H7 (cell line): Measurements from ENCODE around the gene PLIN4. TPM values are rescaled to one million over a fixed set of nuclear protein-coding genes. Genes with fewer than 3 reads are reported as not detected.
"Not testable (repeated sequence)": the region's sequence is repeated elsewhere in the genome, so short reads cannot be mapped to it uniquely, and the experiment has no call there.

Experiments
- DNase-seq: peaks from one replicate; pipeline ENCODE4 v3.0.0; 2012
- H3K27me3 ChIP-seq: 2 replicates; pipeline ENCODE4 v1.6.0; 2011; ENCODE audit warnings: mild to moderate bottlenecking, low read length; ENCODE audit not compliant: control insufficient read depth, insufficient read depth
- H3K36me3 ChIP-seq: replicated peaks from 2 replicates; pipeline ENCODE4 v1.5.1; 2011; ENCODE audit warnings: low read length; ENCODE audit not compliant: control insufficient read depth, insufficient read depth
- H3K4me3 ChIP-seq: 2 replicates; pipeline ENCODE4 v1.5.1; 2011; ENCODE audit warnings: low read depth, mild to moderate bottlenecking, control low read depth, low read length, moderate library complexity; ENCODE audit not compliant: insufficient read depth
- total RNA-seq: library from RNA; depleted of rRNA; stranded (reverse); fragments of >200 nt; shearing (Covaris generic); gene quantifications from 2 replicates; pipeline ENCODE4 v1.2.3, GENCODE V29; 2014

Gene PLIN4
- total RNA-seq, 1 experiment from 2014 or later = 0.10 TPM

DNA sequence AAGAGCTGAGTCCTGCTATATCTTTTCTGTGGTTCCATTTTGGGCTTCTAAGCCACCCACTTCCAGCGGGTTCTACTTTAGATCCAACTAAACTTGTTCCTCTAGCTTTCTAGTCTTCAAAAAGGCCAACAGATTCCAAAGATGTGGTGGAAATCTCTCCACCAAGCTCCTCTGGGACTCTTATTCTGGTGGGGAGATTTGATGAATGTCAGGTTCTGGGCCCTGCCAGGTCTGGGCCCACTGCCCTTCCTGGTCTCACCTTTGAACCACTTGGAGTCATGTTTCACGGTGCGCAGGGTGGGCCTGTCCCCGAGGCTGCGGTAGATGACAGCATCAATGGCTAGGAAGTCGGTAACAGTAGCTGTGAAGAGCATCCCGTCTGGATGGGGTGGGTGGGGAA lies 36.4 kb upstream of the PLIN4 start:
- DNase-seq = no peak
- Histone ChIP-seq H3K4me3 (no peak overlapping the region), H3K36me3 (peaks cover 27% of the 10 kb centered on the region), H3K27me3 (no peaks in the 10 kb centered on the region)

DNA sequence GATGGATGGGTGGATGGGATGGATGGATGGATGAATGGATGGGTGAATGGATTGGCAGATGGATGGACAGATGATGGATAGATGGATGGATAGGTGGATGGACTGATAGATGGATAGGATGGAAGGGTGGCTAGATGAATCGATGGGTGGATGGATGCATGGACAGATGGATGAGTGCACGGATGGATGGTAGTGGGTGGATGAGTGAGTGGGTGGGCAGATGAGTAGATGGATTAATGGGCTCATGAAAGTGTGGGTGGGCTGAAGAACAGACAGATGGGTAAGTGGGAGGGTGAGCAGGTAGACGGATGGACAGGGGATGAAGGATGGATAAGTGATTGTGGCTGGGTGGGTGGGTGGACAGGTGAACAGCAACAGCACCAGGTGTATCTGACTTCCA lies 35.5 kb upstream of the PLIN4 start:
- Histone ChIP-seq H3K36me3 (peaks cover 29% of the 10 kb centered on the region), H3K4me3 (no peak overlapping the region), H3K27me3 (no peaks in the 10 kb centered on the region)
- no peak for DNase-seq

DNA sequence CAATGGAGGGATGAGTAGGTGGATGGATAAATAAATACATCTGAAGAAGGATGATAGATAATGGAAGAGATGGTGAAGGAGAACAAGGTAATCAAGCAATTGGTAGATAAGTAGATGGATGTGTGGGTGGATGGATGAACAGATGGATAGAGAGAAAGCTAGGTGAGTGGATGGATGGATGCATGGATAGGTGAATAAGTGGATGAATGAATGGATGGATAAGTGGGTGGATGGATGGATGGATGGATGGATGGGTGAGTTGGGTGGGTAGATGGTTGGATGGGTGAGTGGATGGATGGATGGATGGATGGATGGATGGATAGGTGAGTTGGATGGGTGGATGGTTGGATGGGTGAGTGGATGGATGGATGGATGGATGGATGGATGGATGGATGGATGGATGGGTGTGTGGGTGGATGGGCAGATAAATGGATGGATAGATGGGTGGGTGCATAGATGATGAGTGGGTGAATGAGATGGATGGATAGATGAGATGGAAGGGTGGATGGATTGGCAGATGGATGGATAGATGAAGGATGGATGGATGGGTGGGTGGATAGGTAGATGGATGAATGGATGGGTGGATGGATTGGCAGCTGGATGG lies 34.9 kb upstream of the PLIN4 start:
- Histone ChIP-seq H3K4me3 (no peak overlapping the region), H3K36me3 (peaks cover 31% of the 10 kb centered on the region), H3K27me3 (no peaks in the 10 kb centered on the region)
- DNase-seq = no peak

DNA sequence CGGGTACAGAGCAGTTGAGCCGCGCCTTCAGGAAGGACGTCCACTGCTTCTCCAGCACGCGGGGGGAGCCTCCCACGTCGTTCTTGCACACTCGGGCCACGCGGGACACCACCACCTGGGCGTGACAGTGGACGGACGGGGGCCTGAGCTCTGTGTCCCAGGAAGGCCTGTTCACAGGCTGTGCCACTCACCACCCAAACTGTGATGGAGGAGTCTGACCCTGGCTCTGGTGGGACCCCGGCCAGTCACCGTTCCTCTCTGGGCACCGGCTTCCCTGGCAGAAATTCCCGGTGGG lies 34.2 kb upstream of the PLIN4 start:
- Histone ChIP-seq H3K27me3 (no peaks in the 10 kb centered on the region), H3K4me3 (no peak overlapping the region), H3K36me3 (peaks cover 31% of the 10 kb centered on the region)
- no peak for DNase-seq

DNA sequence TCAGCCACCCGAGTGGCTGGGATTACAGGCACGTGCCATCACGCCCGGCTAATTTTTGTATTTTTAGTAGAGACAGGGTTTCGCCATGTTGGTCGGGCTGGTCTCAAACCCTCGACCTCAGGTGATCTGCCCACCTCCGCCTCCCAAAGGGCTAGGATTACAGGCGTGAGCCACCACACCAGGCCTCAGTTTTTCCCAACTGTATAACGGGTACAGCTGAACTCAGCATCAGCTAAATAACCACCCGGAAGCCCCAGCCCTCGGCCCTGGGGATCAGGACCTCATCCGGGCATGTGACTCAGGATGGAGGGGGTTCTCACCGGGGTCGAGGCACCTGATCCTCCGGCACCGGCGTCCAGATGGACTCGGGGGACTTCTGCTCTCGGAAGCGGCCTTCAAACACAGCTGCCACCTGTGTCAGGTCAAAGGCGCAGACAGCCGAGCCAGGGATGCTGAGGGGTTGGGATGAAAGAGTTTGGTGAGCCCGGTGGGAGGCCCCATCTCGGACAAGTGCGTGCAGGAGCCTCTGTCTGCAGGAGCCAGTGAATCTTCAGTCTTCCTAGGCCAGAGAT lies 32.3 kb upstream of the PLIN4 start:
- no peak for DNase-seq

DNA sequence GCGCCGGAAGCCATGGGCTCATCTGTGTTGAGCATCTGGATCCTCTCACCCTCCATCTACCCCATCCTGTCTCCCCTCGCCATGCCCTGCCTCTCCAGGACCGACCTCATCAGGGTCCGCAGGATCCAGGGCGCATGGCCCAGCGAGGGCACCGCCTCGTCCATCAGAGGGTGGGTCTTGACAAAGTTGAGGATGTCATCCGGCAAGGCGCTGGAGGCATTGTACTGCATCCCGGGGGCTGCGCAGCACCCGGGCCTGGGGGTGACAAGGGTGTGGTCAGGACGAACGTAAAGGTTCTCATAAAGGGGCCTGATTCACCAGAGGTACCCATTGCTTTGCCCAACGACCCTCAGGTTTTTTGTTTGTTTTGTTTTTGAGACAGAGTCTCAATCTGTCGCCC lies 31.7 kb upstream of the PLIN4 start:
- no peaks in the 10 kb centered on the region for H3K27me3 ChIP-seq
- no peak for DNase-seq

More for the DNA sequence above, 32.3 kb upstream of the PLIN4 start:
- Histone ChIP-seq H3K4me3 (no peak overlapping the region), H3K27me3 (no peaks in the 10 kb centered on the region), H3K36me3 (peaks cover 30% of the 10 kb centered on the region)

DNA sequence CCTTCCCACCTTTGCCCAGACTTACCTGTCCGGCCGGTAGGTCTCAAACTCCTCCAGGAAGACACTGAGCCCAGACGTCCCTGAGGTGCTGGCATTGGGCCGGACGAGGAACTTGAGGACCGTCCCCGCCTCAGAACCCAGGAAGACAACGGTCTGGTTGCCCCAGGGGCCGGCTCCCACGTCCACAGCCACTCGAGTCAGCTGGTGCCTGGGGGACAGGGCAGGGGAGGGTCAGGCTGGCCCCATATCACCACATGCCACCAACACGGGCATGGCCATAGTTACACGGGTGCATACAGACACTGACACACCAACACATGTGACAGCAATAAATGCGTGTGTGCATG lies 29.9 kb upstream of the PLIN4 start:
- Histone ChIP-seq H3K36me3 (peaks cover 15% of the 10 kb centered on the region), H3K4me3 (no peak overlapping the region), H3K27me3 (no peaks in the 10 kb centered on the region)
- no peak for DNase-seq

More for the DNA sequence above, 31.7 kb upstream of the PLIN4 start:
- Histone ChIP-seq H3K36me3 (peaks cover 25% of the 10 kb centered on the region), H3K4me3 (no peak overlapping the region)

DNA sequence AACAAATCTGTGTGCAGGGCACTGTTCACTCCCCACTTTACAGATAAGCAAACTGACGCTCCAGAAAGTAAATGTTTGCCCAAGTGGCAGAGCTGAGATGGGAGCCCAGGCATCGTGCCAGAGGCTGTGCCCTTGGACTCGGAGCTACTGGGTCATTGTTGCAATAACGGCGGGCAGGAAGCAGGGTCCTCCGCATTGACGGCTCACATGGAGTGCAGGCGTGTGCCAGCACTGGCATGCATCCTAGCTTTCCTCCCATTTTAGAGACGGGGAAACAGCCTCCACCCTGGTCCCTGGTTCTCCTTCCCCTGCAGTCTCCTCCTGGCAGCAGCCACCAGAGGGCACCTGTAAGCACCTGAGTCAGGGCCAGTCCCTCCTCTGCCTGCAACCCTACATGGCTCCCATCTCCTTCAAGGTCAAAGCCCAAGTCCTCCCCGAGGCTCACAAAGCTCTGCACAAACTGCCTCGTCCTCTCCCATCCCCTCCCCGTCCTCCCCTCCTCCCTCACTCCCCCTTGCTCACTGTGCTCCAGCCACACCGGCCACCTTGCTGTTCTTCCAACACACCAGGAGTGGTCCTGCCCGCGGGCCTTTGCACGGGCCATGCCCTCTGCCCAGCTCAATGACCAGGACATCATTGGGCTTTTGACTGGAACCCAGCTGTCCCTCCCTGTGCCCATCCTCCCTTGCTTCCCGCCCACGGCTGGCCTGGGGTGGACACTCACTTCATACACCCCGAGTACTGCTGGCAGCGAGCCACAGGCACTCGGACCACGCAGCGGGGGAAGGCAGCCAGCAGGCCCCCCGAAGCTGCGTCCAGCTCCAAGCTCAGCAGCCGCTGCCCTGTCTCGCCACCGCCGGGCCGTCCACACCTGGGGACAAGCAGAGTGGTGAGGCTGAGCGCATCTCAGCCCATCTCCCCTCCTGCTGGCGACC lies 29.3 kb upstream of the PLIN4 start:
- H3K27me3 ChIP-seq = no peaks in the 10 kb centered on the region
- no peak overlapping the region for H3K4me3 ChIP-seq
- DNase-seq = peak; percentile 70
- H3K36me3 ChIP-seq = peaks cover 12% of the 10 kb centered on the region

DNA sequence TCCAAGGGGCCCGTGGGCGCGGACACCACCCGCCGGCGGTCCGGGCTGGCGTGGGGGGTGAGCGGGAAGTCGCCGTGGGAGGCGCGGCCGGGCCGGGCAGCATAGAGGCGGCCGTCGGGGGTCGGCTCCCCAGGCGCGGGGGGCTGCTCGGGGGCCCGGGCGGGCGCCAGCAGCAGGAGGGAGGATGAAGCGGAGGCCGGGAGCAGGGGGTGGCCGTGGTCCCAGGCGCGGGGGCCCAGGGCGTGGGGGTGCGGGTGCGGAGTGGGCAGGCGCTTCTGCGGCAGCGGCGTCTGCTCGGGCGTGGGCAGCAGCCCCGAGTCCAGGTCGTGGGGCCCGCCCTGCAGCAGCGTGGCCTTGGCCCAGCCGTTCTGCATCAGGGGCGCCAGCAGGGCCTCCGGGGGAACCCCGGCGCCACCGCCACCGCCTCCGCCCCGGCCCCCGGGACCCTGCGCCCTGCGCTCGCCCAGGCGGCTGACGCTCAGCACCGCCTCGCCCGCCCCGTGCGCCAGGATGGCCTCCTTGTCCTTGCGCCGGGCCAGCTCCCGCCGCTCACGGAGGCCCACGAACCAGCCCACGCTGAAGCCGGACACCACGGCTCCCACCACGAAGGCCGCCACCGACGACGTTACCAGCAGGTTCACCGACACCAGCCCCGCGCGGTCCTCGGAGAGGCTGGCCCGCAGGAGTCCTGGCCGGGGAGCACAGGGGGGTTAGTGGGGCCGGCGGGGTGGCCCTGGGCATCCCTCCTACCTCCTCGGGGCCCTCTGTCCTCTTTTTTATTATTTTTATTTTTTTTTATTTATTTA lies 25.8 kb upstream of the PLIN4 start:
- no peak for DNase-seq
- Histone ChIP-seq H3K4me3 (no peak overlapping the region), H3K36me3 (peaks cover 3% of the 10 kb centered on the region; the same call in 1 of the 2 replicates)

DNA sequence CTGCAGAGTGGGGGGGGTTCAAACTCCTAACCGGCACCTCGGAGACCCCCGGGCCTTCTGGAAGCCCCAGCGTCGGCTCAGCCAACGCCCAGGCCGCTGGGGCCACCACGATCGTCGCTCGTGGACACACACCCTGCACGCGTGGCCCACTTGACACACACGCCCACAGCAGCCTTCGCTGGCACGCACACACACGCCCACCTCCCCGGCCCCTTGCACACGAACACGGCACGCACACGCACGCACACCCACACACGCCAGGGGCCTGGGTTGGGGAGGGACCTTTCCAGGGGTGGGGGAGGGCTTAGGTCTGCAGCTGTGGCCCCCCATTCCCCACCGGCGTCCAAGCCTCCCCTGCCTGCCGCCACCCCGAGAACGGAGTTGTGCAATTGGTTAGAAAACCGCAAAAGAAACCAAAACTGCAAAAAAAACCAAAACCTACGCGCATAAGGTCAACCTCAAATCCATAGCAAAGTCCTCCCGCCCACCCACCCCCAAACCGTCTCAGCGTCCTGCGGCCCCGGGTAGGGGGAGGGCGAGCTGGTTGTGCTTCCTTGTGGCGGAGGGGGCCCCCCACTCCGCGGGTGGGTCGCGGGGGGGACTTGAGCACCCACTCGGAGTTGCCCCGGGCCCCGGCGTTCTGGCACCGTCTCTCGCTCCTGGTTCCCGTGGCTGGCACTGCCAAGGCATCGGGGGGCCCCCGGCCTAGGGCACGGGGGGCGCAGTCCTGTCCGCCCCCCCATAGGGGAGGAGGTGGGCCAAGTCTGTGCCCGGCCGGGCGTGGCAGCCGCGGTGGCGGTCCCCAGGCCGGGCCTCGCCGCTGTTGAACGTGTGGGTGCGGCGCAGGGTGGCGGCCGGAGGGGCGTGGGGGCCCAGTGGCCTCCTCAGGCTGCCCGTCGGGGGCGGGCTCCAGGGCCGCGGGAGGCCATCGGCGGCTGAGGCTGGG lies 24.9 kb upstream of the PLIN4 start:
- Histone ChIP-seq H3K36me3 (no peaks in the 10 kb centered on the region; the same call in 1 of the 2 replicates), H3K4me3 (no peak overlapping the region), H3K27me3 (no peaks in the 10 kb centered on the region)
- DNase-seq = no peak

More for the DNA sequence above, 25.8 kb upstream of the PLIN4 start:
- no peaks in the 10 kb centered on the region for H3K27me3 ChIP-seq

DNA sequence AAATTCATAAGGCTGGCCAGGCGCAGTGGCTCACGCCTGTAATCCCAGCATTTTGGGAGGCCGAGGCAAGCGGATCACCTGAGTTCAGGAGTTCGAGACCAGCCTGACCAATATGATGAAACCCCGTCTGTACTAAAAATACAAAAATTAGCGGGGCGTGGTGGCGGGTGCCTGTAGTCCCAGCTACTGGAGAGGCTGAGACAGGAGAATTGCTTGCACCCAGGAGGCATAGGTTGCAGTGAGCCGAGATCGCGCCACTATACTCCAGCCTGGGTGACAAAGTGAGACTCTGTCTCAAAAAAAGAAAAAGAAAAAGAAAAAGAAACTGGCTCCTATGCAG lies 23.5 kb upstream of the PLIN4 start:
- not testable (repeated sequence) for H3K27me3 ChIP-seq, DNase-seq, H3K36me3 ChIP-seq, H3K4me3 ChIP-seq

DNA sequence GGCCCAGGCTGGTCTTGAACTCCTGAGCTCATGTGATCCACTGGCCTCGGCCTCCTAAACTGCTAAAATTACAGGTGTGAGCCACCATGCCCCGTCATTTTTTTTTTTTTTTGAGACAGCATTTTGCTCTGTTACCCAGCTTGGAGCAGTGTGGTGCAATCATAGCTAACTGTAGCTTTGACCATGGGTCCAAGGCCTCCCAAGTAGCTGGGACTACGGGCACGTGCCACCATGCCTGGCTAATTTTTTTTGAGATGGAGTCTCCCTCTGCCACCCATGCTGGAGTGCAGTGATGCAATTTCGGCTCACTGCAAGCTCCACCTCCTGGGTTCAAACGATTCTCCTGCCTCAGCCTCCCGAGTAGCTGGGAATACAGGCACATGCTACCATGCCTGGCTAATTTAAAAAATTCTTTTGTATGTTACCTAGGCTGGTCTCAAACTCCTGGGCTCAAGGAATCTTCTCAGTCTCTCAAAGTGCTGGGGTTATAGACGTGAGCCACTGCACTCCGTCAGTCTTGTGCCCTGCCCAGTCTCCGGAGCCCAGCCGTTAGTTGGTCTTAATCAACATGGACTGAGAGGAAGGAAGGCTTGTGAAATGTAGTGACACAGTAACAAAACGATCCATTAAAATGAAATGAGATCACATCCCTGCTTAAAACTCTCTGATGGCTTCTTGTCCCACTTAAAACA lies 23.0 kb upstream of the PLIN4 start:
- DNase-seq = no peak
- Histone ChIP-seq H3K36me3 (no peaks in the 10 kb centered on the region), H3K27me3 (no peaks in the 10 kb centered on the region; the same call in 1 of the 2 replicates), H3K4me3 (no peak overlapping the region)
